Ovary (tissue), 9 donors: ENCODE measurements around the gene NPAS3. TPM values are rescaled to one million over a fixed set of nuclear protein-coding genes. Genes with fewer than 3 reads are reported as not detected.

ENCODE experiments used
- DNase-seq, 5 donors: peaks; one replicate each; pipeline ENCODE4 v3.0.0-alpha.2; 2019 to 2020
- H3K27ac ChIP-seq, 2 donors: fragments of 200-600 bp; one replicate each; pipeline versions ENCODE4 v1.5.1 to v1.8.0; 2019 to 2022
- H3K27me3 ChIP-seq: fragments of 200-600 bp; one replicate; pipeline ENCODE4 v1.8.0; 2022
- H3K36me3 ChIP-seq: fragments of 200-600 bp; sonication (generic); one replicate; pipeline ENCODE4 v1.5.1; 2019
- H3K4me1 ChIP-seq: one replicate; pipeline ENCODE4 v1.8.1; 2013; ENCODE audit warnings: mild to moderate bottlenecking, moderate library complexity; ENCODE audit not compliant: insufficient read depth
- H3K4me3 ChIP-seq: fragments of 200-600 bp; sonication (generic); one replicate; pipeline ENCODE4 v1.5.1; 2017
- H3K9me3 ChIP-seq, 2 donors: fragments of 200-600 bp in 1 of 2; sonication (generic) in 1 of 2; one replicate each; pipeline versions ENCODE4 v1.5.1 to v1.8.1; 2013 to 2019; ENCODE audit warnings: mild to moderate bottlenecking in 1 of 2, moderate library complexity in 1 of 2
- CTCF ChIP-seq, 3 donors: fragments of 450-650 bp in 2 of 3; fragments of 200-600 bp in 1 of 3; IDR thresholded peaks; one replicate each; pipeline versions ENCODE4 v1.5.1 to v1.8.0; 2016 to 2022; ENCODE audit warnings: antibody characterized with exemption in 3 of 3, mild to moderate bottlenecking in 1 of 3
- EP300 ChIP-seq: sonication (generic); formaldehyde crosslinking; IDR thresholded peaks from one replicate; pipeline ENCODE4 v1.6.1; 2017; ENCODE audit warnings: antibody characterized with exemption
- POLR2A ChIP-seq: fragments of 450-650 bp; IDR thresholded peaks from one replicate; pipeline ENCODE4 v1.6.1; 2017; ENCODE audit warnings: antibody characterized with exemption, mild to moderate bottlenecking, moderate library complexity
- WGBS, 3 donors: extraction: QIAGEN DNeasy Blood & Tissue Kit in 1 of 3; methylation state at CpG; one replicate each; pipeline versions ENCODE4 v1.1.5 to v1.1.7; 2013 to 2017; 5-methylcytosine and 5-hydroxymethylcytosine counted together
- intact Hi-C, 4 donors: fragments of 100-400 bp; cut with DNase I; formaldehyde crosslinking; loops; one replicate each; pipeline versions ENCODE4 v1.11.0 to v1.15.1; 2022 to 2023
- polyA plus RNA-seq, 2 donors: library from polyadenylated mRNA; stranded (reverse); fragments of 200-250 nt in 1 of 2; fragments of 350-450 nt in 1 of 2; fragmentation: Illumina TruSeq in 1 of 2; extraction: RNeasy Lipid Tissue Mini Kit (QIAGEN cat#74804) in 1 of 2; gene quantifications; one replicate each; pipeline ENCODE4 v1.2.3, GENCODE V29; 2013 to 2014
- total RNA-seq, 7 donors: library from RNA; depleted of rRNA in 2 of 7; stranded (reverse); fragments of >200 nt in 2 of 7; fragmentation: NEBNext Ultra II Directional in 3 of 7; extraction: Animal tissue kit (Norgen Biotek cat#: 25700) in 3 of 7; gene quantifications; one replicate each; pipeline versions ENCODE4 v1.1.0 to v1.2.4, GENCODE V29; 2016 to 2023
- donor health status: DM: no; HTN: no; CAD: no; lungs with moderate emphysema.
- donor health status: DM: no; HTN: no; CAD: no.
- donor health status: Bipolar disorder and iron deficiency.
- donor health status: DM: yes; HTN: yes; CAD: no.
- donor health status: DM: no; HTN: no; CAD: no.
- donor health status: DM: yes; HTN: yes; CAD: no.

Gene NPAS3
- total and polyA plus RNA-seq, 9 donors: 1.9 to 15.4 (median 11.4) TPM

- H3K4me1 ChIP-seq: no peaks in the 10 kb centered on the region
- no peaks in the 10 kb centered on the region for H3K27me3 ChIP-seq
- intact Hi-C loops: no loop called here
- TF ChIP-seq CTCF (IDR thresholded peaks at IDR 0.05): no peak
- no peak for TF ChIP-seq EP300
- no peak for TF ChIP-seq POLR2A
- H3K9me3 ChIP-seq: no peaks in the 10 kb centered on the region
- H3K36me3 ChIP-seq: no peaks in the 10 kb centered on the region
- H3K4me3 ChIP-seq: no peak overlapping the region
- DNase-seq: no peak
- 96 to 98% (median 97%) methylated on average over 2 of the region's 2 CpGs for WGBS, 3 donors
- no peak overlapping the region for H3K27ac ChIP-seq
These were observed 114.3 kb downstream of the NPAS3 start for GRCh38 chr14:33052943-33053342.

GRCh38 chr14:33056213-33056612, 117.5 kb downstream of the NPAS3 start:
- TF ChIP-seq EP300 (no peak), POLR2A (no peak), CTCF (IDR thresholded peaks at IDR 0.05) (no peak)
- H3K9me3 ChIP-seq: no peaks in the 10 kb centered on the region
- no peak for DNase-seq
- H3K4me3 ChIP-seq: no peak overlapping the region
- no peak overlapping the region for H3K27ac ChIP-seq
- H3K27me3 ChIP-seq: no peaks in the 10 kb centered on the region
- no peaks in the 10 kb centered on the region for H3K4me1 ChIP-seq
- intact Hi-C loops: no loop called here
- 88 to 94% (median 90%) methylated on average over 4 of the region's 4 CpGs for whole genome bisulfite sequencing, 3 donors
- no peaks in the 10 kb centered on the region for H3K36me3 ChIP-seq

- no peak for DNase-seq
- Histone ChIP-seq H3K4me1 (no peaks in the 10 kb centered on the region), H3K4me3 (no peak overlapping the region), H3K9me3 (no peaks in the 10 kb centered on the region), H3K27me3 (no peaks in the 10 kb centered on the region), H3K36me3 (no peaks in the 10 kb centered on the region), H3K27ac (no peak overlapping the region)
- intact Hi-C loops: no loop called here
- 93 to 97% (median 97%) methylated on average over 4 of the region's 4 CpGs for WGBS, 3 donors
- TF ChIP-seq POLR2A (no peak), CTCF (IDR thresholded peaks at IDR 0.05) (no peak), EP300 (no peak)
These were observed 118.9 kb downstream of the NPAS3 start for GRCh38 chr14:33057585-33057984.

- Histone ChIP-seq H3K4me1 (no peaks in the 10 kb centered on the region), H3K27ac (no peak overlapping the region), H3K36me3 (no peaks in the 10 kb centered on the region), H3K9me3 (no peaks in the 10 kb centered on the region), H3K27me3 (no peaks in the 10 kb centered on the region), H3K4me3 (no peak overlapping the region)
- intact Hi-C loops: no loop called here
- DNase-seq: no peak
- 83 to 85% (median 84%) methylated on average over 6 of the region's 6 CpGs for WGBS, 3 donors
- TF ChIP-seq POLR2A (no peak), EP300 (no peak), CTCF (IDR thresholded peaks at IDR 0.05) (no peak)
These were observed 123.1 kb downstream of the NPAS3 start for GRCh38 chr14:33061667-33062325.
